NCI-H526 treated with DMSO at 0.1 percent for 48 hours (cell line): Measurements from ENCODE around the gene SGIP1.
"Not testable (repeated sequence)": the region's sequence is repeated elsewhere in the genome, so short reads cannot be mapped to it uniquely, and the experiment has no call there.

Experiments
- DNase-seq: peaks from one replicate; lab custom pipeline; 2025; lab: John Stamatoyannopoulos, UW

Gene SGIP1

DNA sequence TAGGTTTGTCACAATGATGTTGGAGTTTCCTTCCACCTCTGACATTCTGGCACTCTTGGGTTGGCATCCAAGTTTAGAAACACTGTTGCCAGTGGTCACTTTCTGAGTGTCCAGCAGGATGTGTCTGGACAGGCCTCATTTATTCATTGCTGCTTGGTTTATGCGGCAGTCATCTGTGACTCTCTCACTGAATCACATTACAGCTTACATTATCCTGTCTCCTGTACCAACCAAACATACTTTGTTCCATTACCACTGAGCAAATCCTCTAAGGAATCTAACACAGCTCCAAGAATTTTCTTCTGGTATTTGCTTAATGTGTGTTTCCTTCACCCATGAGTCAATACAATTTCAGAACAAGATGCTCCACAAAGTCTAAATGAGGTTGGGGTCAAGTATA lies 19.9 kb downstream of the SGIP1 start:
- DNase-seq, result no peak

DNA sequence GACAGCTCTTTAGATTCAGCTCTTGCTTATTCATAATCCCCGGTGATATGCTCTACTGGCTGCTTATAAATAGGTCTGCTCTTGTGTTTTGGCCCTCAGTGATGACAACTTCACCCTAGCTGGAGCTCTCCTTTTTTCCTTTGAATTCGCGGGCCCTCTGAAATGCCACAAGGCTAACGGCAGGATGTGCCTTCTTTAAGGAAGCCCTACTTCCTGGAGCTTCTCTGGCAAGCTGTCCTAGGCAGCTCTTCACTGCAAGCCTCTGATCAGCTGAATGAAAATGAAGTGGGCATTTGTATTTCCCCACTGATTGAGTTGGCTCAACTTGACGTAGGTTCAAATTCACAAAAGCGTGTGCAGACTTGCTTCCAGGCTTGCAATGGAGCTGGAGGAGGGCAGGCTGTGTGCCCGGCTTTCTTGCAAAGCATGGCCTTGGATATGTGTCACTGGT lies 22.2 kb downstream of the SGIP1 start:
- peak; percentile 55 for DNase-seq

DNA sequence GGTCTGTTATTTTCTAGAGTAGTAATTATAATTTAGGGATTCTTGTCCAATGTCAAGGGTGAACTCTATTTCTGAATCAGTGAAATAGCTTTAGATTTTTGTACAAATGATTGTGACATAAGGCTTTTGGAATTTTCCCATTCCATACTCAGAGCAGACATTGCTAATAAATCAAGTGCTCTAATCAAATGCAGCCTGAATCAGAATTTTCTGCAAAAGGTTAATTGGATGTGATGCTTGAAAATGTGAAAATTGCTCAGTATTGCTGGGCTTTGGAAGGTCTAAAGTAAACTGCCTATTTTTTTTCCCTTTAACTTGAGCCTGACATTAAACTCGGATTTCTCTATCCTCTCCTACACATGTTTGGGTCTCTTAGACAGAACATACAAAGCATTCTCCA lies 23.2 kb downstream of the SGIP1 start:
- DNase-seq, result no peak

DNA sequence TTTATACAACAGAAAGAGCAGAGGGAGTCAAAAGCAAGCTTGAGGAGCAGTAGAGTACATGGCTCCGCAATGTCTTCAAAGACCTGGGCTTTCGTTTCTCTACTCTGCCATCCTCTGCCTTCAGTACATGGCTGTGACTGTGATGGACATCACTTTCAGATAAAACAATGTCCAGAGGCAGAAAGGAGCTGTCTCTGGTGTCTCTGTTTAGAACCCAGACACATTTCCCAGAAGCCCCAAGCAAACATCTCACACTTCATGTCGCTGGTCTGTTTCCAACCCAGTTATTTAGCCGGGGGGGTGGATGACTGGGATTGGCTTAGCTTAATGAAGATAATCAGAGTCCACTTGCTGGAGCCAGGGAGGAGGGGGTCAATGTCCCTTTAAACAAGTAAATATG lies 25.6 kb downstream of the SGIP1 start:
- no peak for DNase-seq

- DNase-seq, result no peak
These were observed 28.6 kb downstream of the SGIP1 start for GRCh38 chr1:66562561-66562960.

DNA sequence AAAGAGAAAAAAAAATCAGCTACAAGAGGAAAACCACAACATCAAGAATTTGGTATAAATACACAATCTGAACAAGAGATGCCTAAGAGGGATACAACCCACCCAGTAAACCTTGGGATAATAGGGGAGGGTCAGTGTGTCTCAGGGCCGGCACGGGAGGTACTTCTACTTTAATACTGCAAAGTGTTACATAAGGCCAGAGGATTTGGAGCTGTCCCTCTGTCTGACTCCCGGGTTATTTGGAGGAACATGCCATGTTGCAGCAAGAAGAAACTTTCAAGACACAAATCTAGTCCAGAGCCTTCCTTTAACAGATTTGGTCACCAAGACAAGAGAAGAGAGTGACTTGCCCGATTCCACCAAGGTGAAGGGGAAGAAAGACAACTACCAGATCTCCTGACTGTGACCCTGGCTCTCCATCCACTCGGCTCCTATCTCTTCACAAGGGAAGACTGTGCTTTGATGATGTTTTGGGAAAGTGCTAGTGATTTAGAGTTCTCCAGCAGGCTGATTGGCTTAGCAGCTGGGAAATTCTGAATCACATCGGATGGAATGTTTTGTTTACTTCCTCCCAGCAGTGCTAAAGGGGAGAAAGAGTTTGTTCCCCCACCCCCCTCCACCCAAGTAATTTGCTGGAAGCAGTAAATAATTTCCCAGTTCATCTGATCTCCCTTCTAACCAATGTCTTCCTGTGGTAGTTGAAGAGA lies 29.3 kb downstream of the SGIP1 start:
- DNase-seq, result no peak

DNA sequence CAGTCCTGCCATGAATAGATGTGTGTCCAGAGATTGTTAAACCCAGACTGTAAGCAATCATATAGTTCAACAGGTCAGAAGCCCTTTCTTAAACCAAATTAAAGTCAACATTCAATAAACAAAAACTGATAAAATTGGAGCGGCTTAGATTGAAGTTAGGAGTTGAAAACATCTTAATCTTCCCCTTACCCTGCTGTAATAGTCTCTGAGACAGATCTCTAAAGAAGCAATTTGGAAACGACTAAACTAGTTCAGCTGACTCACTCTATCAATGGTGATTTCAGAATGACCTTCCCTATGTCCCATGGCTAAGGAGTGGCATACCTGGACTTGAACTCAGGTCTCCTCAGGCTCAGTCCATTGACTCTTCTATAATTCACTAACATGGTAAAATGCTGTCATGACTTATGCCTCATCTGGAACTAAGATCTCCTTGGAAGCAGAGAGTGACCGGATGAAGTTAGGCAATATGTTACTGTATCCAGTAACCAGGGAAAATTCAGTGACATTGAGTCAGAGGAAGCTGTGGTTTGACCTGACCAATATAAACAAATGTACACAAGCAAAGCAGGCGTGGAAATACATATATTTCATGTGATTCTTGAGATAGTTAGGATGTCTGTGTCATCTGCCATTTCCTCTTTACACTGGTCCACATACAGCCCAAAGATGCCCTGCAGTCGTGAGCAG lies 30.1 kb downstream of the SGIP1 start:
- no peak for DNase-seq

- DNase-seq, result no peak
These were observed 36.2 kb downstream of the SGIP1 start for GRCh38 chr1:66570196-66570595.

- no peak for DNase-seq
These were observed 37.8 kb downstream of the SGIP1 start for GRCh38 chr1:66571789-66572188.

GRCh38 chr1:66575739-66576138 lies 41.8 kb downstream of the SGIP1 start:
- DNase-seq, result no peak

- DNase-seq, result no peak
These were observed 42.7 kb downstream of the SGIP1 start for GRCh38 chr1:66576645-66577044.

DNA sequence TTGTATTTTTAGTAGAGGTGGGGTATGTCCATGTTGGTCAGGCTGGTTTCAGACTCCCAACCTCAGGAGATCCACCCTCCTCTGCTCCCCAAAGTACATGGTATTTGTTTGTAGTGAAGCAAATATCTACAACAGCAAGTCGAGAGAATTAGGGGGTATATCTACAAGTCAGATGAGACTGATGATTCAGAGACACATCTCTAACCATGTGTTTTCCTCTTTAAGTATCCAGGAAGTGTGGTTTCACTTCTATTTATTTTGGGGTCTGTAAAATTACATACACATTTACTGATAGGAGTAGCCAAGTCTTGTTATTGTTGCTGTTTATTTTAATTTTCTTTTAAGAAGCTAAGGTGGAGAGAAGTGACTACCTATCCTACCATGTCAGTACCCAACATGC lies 44.9 kb downstream of the SGIP1 start:
- no peak for DNase-seq

- DNase-seq, result no peak
These were observed 46.1 kb downstream of the SGIP1 start for GRCh38 chr1:66580081-66580480.

DNA sequence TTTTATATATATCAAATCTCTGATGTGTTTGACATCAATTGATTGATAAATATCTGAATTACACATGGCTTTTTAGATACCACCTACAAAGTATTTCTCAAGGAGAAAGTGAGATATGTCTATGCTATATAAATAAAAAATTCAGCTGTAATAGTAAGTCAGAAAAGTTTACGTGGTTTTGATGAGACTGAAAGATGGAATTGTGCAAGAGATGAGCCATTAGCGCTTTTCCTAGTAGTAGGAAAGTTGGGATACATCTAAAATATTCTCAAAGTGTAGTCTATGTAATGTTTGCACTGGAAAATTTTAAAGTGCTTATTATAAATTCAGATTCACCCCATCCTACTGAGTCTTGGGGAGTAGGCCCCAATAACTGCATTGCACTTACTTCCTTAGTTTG lies 49.1 kb downstream of the SGIP1 start:
- no peak for DNase-seq

- no peak for DNase-seq
These were observed 51.0 kb downstream of the SGIP1 start for GRCh38 chr1:66585002-66585401.

DNA sequence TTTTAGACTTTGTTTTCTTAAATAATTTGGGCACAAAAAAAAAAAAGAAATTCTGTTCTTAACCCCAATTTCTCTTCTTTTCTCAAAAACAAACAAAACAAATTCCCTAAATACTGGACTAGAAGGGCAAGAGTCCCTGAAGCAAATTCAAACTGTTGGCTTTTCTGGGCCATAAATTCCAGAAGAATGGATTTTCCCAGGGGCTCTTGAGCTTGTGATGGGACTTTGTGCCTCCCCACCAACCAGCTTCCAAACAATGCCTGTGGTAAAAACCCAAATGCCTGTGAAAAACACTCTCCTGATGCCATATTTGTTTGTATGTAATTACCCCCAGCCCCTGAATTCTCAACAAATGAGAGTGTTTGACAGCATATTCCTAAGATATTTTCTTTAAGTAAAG lies 55.4 kb downstream of the SGIP1 start:
- DNase-seq, result no peak

DNA sequence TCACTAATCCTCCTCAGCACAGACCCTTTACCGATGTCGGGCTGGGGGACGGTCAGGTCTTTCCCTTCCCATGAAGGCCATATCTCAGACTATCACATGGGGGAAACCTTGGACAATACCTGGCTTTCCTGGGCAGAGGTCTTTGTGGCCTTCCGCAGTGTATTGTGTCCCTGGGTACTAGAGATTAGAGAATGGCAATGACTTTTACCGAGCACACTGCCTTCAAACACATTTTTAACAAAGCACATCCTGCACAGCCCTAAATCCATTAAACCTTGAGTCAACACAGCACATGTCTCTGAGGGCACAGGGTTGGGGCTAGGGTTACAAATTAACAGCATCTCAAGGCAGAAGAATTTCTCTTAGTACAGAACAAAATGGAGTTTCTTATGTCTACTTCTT lies 58.2 kb downstream of the SGIP1 start:
- DNase-seq, result not testable (repeated sequence)

DNA sequence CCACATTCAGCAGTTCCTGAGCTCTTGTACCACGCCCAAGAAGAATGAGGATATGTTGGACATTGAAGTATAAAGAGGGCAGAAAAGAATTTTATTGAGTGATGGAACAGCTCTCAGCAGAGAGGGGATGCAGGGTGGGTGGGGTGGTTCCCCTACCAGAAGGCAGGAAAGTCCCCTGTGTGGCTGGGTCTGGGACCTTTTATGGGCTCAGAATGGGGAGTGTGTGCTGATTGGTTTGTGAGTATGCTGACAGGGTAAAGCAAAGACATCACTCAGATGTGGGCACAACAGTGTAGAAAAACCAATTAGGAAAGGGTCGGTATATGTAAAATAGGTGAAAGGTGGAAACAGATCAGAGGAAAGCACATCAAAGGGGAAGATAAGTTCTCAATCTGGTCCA lies 62.2 kb downstream of the SGIP1 start:
- no peak for DNase-seq

GRCh38 chr1:66597500-66597899 lies 63.5 kb downstream of the SGIP1 start:
- DNase-seq, result no peak

GRCh38 chr1:66598670-66599069 lies 64.7 kb downstream of the SGIP1 start:
- DNase-seq, result no peak

GRCh38 chr1:66599346-66599745 lies 65.4 kb downstream of the SGIP1 start:
- no peak for DNase-seq

DNA sequence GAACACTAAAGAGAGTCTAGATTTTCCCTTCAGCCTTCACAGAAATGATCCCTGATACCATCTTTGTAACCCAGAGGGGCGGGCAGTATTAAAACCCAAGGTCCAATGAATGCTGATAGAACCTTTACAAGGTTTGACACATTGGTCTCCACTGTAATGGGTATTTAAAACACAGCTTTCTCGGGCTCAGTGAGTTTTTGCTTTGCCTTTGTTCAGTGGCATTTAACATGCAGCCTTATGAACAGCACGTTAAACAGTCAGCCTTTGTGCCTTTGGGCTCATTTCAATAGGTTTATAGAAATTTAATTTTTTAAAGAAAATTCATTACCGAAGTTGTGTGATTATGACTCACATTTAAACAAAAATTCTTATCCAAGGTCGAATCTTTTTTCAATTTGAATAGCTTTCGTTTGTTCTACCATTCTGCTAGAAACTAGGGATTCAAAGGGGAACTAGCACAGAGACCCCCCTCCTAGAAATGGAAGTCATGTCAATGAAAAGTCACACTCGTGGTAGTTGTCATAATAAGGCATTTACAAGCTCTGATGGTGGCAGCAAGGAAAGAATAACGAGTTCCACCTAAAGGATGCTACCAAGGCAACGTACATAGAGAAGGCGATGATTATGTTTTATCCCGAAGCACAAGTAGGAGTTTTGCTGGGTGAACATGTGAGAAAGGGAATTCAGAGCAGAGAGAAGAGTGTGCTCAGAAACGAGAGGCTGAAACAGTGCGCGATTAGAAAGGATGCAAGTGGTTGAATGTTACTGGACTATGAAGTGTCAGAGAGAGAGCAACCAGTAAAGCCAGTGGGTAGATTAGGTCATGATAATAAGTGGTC lies 66.2 kb downstream of the SGIP1 start:
- DNase-seq, result no peak

DNA sequence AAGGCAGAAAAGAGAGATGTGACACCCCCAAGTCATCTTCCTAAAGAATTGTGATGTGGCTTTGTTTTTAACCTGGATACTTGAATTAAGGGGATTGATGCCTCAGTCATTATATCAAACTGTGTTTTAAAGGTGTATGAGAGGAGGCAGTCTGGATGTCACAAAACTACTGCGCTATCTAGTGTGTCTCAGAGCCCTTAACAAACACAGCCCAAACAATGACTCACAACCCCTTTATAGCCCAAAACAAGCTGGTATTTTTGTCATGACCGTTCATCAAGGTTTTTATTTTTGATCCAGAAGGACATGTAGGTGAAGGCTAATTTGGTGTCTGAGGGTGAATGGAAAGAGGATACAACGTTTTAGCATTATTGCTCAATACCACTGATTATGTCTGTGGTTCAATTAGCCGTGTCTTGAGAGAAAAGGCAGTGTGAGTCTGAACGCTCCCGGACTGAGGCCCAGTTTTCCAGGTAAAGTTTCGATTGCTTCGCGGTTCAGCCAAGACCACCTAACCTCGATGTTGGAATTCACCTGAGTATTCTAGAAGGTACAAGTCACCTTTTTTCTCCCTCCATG lies 71.6 kb downstream of the SGIP1 start:
- DNase-seq, result no peak
